ENCODE data around the gene PCLO.
A peak's percentile ranks its signal among the peaks of the same experiment; 100 is the strongest.

PCLO gene
- total RNA-seq: 0.05 to 0.13 reads per million in 2 donors

- peak; percentile 8 for DNase-seq
These were observed at the start of gene PCLO for GRCh38 chr7:83162402-83163256. Gene PCLO, minus strand, starts transcription at chr7:83162884. Its CDS starts 292 bp downstream, at chr7:83162592.

GRCh38 chr7:83211685-83212084 lies 49.0 kb upstream of the PCLO start:
- no peak for DNase-seq

- no peak for DNase-seq
These were observed 47.8 kb upstream of the PCLO start for GRCh38 chr7:83210479-83210878.

- no peak for DNase-seq
These were observed 42.0 kb upstream of the PCLO start for GRCh38 chr7:83204715-83205114.

- no peak for DNase-seq
These were observed 38.7 kb upstream of the PCLO start for GRCh38 chr7:83201355-83201754.

GRCh38 chr7:83190659-83191389 lies 28.1 kb upstream of the PCLO start:
- no peak for DNase-seq

- no peak for DNase-seq
These were observed 16.1 kb upstream of the PCLO start for GRCh38 chr7:83178796-83179195.

- DNase-seq: no peak
These were observed 15.4 kb upstream of the PCLO start for GRCh38 chr7:83178066-83178465.

GRCh38 chr7:83173664-83174063 lies 11.0 kb upstream of the PCLO start:
- no peak for DNase-seq

GRCh38 chr7:83166781-83167180 lies 4.1 kb upstream of the PCLO start:
- DNase-seq: no peak

GRCh38 chr7:83161899-83162401 lies 734 bp downstream of the PCLO start:
- DNase-seq: no peak

GRCh38 chr7:83161186-83161585 lies 1.5 kb downstream of the PCLO start:
- DNase-seq: no peak

- DNase-seq: no peak
These were observed 3.0 kb downstream of the PCLO start for GRCh38 chr7:83159731-83160130.

- DNase-seq: no peak
These were observed 6.7 kb downstream of the PCLO start for GRCh38 chr7:83156006-83156405.

GRCh38 chr7:83155407-83155806 lies 7.3 kb downstream of the PCLO start:
- no peak for DNase-seq

GRCh38 chr7:83153419-83153818 lies 9.3 kb downstream of the PCLO start:
- no peak for DNase-seq

- no peak for DNase-seq
These were observed 12.4 kb downstream of the PCLO start for GRCh38 chr7:83150310-83150709.

GRCh38 chr7:83149466-83149865 lies 13.2 kb downstream of the PCLO start:
- DNase-seq: no peak

GRCh38 chr7:83148776-83149175 lies 13.9 kb downstream of the PCLO start:
- no peak for DNase-seq

GRCh38 chr7:83143107-83143506 lies 19.6 kb downstream of the PCLO start:
- DNase-seq: no peak

GRCh38 chr7:83142365-83142764 lies 20.3 kb downstream of the PCLO start:
- DNase-seq: no peak

GRCh38 chr7:83141927-83142326 lies 20.8 kb downstream of the PCLO start:
- no peak for DNase-seq

- no peak for DNase-seq
These were observed 31.8 kb downstream of the PCLO start for GRCh38 chr7:83130623-83131545.
